Breast epithelium (tissue), 3 donors: Measurements from ENCODE around the gene POLR2E.

Experiments
- CTCF ChIP-seq, 3 donors: fragments of 450-650 bp; IDR thresholded peaks; one replicate each; pipeline ENCODE4 v1.5.1; 2016 to 2017; ENCODE audit warnings: antibody characterized with exemption in 3 of 3, mild to moderate bottlenecking in 3 of 3, moderate library complexity in 3 of 3
- POLR2AphosphoS5 ChIP-seq, 3 donors: sonication (generic); formaldehyde crosslinking; IDR thresholded peaks; one replicate each; pipeline ENCODE4 v1.6.1; 2017; ENCODE audit warnings: antibody characterized with exemption in 3 of 3

- no peak for TF ChIP-seq CTCF (IDR thresholded peaks at IDR 0.05)
- TF ChIP-seq POLR2AphosphoS5 (IDR thresholded peaks at IDR 0.05) = no peak
These were observed 13.6 kb downstream of the POLR2E start for GRCh38 chr19:1081301-1082164.
